Fibroblast of upper back skin (primary cell): ENCODE results near the gene SUSD2.
"Not testable (repeated sequence)": the region's sequence is repeated elsewhere in the genome, so short reads cannot be mapped to it uniquely, and the experiment has no call there.

Source experiments
- DNase-seq: peaks from one replicate; pipeline ENCODE4 v3.0.0-alpha.2; 2013

Gene SUSD2

GRCh38 chr22:24181088-24181995 is at the start of gene SUSD2:
SUSD2 (plus strand) TSS chr22:24181487; CDS start chr22:24181520, 33 bp downstream.
- DNase-seq: no peak

DNA sequence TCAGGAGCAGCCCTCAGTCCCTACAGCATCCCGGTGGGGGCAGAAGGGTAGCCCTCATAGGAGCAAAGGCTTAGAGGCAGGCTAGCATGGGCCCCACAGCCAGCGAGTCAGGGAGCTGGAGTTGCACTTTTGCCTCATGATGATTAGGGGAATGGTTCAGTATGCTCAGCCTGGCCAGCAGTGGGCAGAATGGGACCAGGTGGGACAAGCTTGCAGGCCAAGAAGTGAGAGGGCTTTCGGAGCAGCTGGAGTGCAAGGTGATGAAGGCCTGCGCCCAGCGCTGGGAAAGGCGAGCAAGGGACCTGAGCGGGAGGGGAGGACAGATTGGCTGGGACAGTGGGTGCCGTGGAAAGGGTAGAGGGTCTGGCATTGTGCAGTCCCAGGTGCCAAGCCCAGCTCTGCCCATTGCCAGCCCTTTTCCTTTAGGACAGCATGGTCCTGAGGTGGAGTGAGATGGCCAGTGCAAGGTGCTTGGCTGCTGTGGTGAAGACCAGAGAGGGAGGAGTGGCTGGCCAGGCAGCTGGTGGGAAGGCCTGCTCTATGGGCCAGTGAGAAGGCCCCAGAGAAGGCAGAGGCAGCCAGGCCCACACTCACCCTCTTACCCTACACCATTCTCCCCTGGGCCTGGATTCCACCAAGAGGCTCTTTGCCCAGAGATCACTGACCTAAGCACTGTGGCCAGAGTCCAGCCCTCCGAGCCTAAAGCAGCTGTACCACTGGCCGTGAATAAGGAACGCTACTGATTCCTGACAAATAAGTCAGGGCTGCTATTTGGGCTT is 47.9 kb upstream of the SUSD2 start:
- DNase-seq: peak; percentile 11

- no peak for DNase-seq
Observed at GRCh38 chr22:24134090-24134846, 47.0 kb upstream of the SUSD2 start.

DNA sequence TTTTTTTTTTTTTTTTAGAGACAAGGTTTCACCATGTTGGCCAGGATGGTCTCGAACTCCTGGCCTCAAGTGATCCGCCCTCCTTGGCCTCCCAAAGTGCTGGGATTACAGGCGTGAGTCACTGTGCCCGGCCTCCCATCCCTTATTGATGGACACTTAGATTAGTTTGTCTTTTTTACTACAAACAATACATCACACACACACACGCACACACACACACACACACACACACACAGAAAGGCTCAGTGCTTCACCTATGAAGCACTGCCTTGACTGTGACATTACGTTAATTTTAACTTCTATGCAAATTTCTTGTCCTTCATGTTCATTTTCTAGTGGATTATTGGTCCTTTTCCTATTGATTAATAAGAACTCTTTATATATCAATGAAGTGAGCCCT is 44.8 kb upstream of the SUSD2 start:
- not testable (repeated sequence) for DNase-seq

DNA sequence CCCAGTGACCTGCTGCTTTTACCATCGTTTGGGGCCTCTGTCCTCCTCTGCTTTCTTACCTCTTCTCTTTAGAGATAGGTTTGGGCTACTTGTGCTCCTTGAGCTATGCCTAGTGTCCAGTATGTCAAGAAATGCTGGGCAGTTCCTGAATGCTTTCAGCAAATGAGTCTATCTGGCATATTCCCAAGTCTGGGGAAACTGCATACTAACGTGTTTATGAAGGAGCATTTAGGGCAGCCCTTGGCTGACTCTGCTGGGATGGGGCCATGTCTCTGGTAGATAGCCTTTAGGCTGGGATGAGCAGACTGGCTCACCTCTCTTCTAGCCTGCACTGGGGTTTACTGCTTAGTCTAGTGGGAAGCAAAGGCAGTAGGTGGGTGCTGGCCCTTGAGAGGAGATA is 43.7 kb upstream of the SUSD2 start:
- peak; percentile 72 for DNase-seq

- DNase-seq: no peak
Observed at GRCh38 chr22:24138649-24139420, 42.5 kb upstream of the SUSD2 start.

GRCh38 chr22:24140357-24140756 is 40.9 kb upstream of the SUSD2 start:
- no peak for DNase-seq

DNA sequence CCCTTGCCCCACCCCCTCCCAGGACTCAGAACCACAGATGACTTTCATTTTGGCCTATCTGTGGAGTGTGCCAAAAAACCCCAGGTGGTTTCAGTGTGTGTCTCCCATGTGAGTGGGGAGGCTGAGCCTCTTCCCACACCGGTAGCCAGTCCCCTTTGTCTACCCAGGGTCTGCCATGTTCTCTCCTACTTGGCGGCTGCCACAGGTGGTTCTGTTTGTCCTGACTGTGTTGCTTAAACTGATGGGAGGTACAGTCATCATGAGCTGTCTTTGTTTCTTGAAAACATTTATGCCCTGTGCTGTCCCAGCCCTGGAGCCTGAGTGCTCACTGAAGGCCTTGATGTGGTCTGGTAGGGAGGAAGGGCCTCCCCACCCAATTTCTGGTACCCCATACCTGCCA is 39.7 kb upstream of the SUSD2 start:
- no peak for DNase-seq

GRCh38 chr22:24142241-24142640 is 39.0 kb upstream of the SUSD2 start:
- no peak for DNase-seq

GRCh38 chr22:24142831-24143230 is 38.5 kb upstream of the SUSD2 start:
- DNase-seq: no peak

- no peak for DNase-seq
Observed at GRCh38 chr22:24144056-24144777, 37.1 kb upstream of the SUSD2 start.

- DNase-seq: no peak
Observed at GRCh38 chr22:24144778-24145085, 36.6 kb upstream of the SUSD2 start.

GRCh38 chr22:24145446-24146193 is 35.7 kb upstream of the SUSD2 start:
- DNase-seq: no peak

- peak; percentile 84 for DNase-seq
Observed at GRCh38 chr22:24146194-24146616, 35.1 kb upstream of the SUSD2 start.

- peak; percentile 90 for DNase-seq
Observed at GRCh38 chr22:24146791-24147353, 34.4 kb upstream of the SUSD2 start.

DNA sequence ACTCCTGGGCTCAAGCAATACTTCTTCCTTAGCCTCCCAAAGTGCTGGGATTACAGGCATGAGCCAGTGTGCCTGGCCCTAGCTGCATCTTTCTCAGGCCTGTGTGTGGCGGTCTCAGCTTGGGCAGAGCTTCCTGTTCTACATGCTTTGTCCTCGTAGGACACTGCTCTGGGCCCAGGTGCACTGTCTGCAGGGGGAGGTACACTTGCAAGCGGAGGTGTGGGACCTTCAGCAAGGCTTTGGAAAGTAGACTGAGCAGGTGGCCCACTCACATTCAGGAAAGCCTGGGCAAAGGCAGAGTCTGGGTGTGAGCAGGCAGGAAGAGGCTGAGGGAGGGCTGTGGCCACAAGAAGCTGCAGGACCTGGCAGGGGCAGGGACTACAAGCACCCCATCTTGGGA is 33.6 kb upstream of the SUSD2 start:
- DNase-seq: no peak

- DNase-seq: no peak
Observed at GRCh38 chr22:24148266-24149197, 32.8 kb upstream of the SUSD2 start.

DNA sequence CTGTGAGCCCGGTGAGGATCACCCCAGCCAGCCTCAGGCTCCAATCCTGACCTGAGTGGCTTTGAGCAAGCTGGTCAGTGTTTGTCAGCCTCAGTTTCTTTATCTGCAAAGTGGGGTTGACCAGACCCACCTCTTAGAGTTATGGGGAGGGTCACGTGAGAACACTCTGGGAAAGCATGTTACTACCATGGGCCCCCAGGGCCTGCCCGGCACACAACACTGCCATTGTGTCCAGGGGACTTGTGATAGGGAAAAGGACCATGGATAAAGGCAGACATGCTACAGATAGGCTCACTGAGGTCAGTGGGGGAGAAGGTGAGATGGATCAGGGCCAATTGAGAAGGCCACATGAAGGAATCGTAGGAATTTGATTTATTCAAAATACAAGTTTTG is 32.1 kb upstream of the SUSD2 start:
- DNase-seq: no peak

- DNase-seq: peak; percentile 39
Observed at GRCh38 chr22:24153353-24153752, 27.9 kb upstream of the SUSD2 start.

DNA sequence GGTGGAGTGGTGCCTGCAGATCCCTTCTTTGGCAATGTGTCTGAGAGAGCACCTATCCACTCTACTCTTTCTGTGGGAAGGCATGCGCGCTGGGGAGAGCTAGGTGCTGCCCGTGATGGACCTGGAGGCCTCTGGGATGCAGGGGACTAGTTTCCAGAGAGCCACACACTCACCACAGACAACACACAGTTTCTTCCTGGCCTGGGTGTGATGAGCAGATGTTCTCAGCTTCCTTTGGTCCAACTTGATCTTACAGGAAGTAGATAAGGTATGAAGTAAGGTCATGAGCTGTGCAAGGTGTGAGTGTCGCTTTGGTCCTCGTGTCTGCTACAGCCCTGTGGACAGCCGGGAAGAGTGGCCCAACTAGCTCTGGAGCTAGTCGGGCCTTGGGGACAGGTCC is 27.3 kb upstream of the SUSD2 start:
- DNase-seq: no peak
